Right ventricle myocardium superior (tissue), 1 donor: ENCODE measurements around the gene OAS1. TPM values are rescaled to one million over a fixed set of nuclear protein-coding genes. Genes with fewer than 3 reads are reported as not detected.
"Not testable (repeated sequence)": the region's sequence is repeated elsewhere in the genome, so short reads cannot be mapped to it uniquely, and the experiment has no call there.

Source experiments
- ATAC-seq: fragments of 200-7000 bp; cut with Tn5 transposase; one replicate; pipeline ENCODE4 v1.9.1; 2020; ENCODE audit warnings: mild to moderate bottlenecking; ENCODE audit not compliant: poor library complexity
- DNase-seq: peaks from one replicate; pipeline ENCODE4 v3.0.0-alpha.2; 2020
- intact Hi-C: fragments of 100-400 bp; cut with DNase I; formaldehyde crosslinking; loops from one replicate; pipeline ENCODE4 v1.11.2; 2022
- total RNA-seq: library from RNA; stranded (reverse); fragmentation: NEBNext Ultra II Directional; extraction: Animal tissue kit (Norgen Biotek cat#: 25700); gene quantifications from one replicate; pipeline ENCODE4 v1.2.1, GENCODE V29; 2021
- donor health status: DM: no; HTN: yes; CAD: no; lungs with severe emphysema.

The OAS1 gene
- total RNA-seq, 1 donor from 2014 or later, result 4.6 TPM

- intact Hi-C loops, result no loop called here
- no peak for ATAC-seq
These were observed 43.9 kb downstream of the OAS1 start for GRCh38 chr12:112950701-112951100.

GRCh38 chr12:112957125-112957524 lies 50.4 kb downstream of the OAS1 start:
- intact Hi-C loops, DNase-seq, ATAC-seq: not testable (repeated sequence)

More at GRCh38 chr12:112950701-112951100, 43.9 kb downstream of the OAS1 start:
- no peak for DNase-seq

GRCh38 chr12:112961074-112961473 lies 54.3 kb downstream of the OAS1 start:
- intact Hi-C loops, result no loop called here
- no peak for ATAC-seq
- DNase-seq, result no peak

GRCh38 chr12:112961536-112961935 lies 54.8 kb downstream of the OAS1 start:
- DNase-seq (no peak), ATAC-seq (no peak)
- intact Hi-C loops, result no loop called here

GRCh38 chr12:112962561-112962960 lies 55.8 kb downstream of the OAS1 start:
- DNase-seq (no peak), ATAC-seq (no peak)
- intact Hi-C loops, result no loop called here

GRCh38 chr12:112963227-112963861 lies 56.6 kb downstream of the OAS1 start:
- no peak for ATAC-seq
- DNase-seq, result no peak
- intact Hi-C loops, result no loop called here

- DNase-seq (no peak), ATAC-seq (no peak)
- intact Hi-C loops, result no loop called here
These were observed 57.4 kb downstream of the OAS1 start for GRCh38 chr12:112964067-112964670.

GRCh38 chr12:112964915-112965314 lies 58.2 kb downstream of the OAS1 start:
- DNase-seq (no peak), ATAC-seq (no peak)
- intact Hi-C loops, result no loop called here

- intact Hi-C loops, result no loop called here
- DNase-seq (no peak), ATAC-seq (no peak)
These were observed 58.9 kb downstream of the OAS1 start for GRCh38 chr12:112965643-112966042.

- DNase-seq, result no peak
- intact Hi-C loops, result no loop called here
- ATAC-seq, result no peak
These were observed 60.5 kb downstream of the OAS1 start for GRCh38 chr12:112967306-112967705.

GRCh38 chr12:112967858-112968257 lies 61.1 kb downstream of the OAS1 start:
- intact Hi-C loops, result no loop called here
- DNase-seq (no peak), ATAC-seq (no peak)

Other genes starting within 250 kb of the OAS1 start
- gene RPH3A, start 115.2 kb upstream of the OAS1 start, total RNA-seq, result not detected
- gene OAS3, start 31.5 kb downstream of the OAS1 start, total RNA-seq, result 5.1 TPM
- gene OAS2, start 71.6 kb downstream of the OAS1 start, total RNA-seq, result 3.7 TPM
- 1.6 TPM for gene DTX1, start 149.8 kb downstream of the OAS1 start, total RNA-seq
- not detected for gene RASAL1, start 228.8 kb downstream of the OAS1 start, total RNA-seq
- not detected for gene CFAP73, start 242.8 kb downstream of the OAS1 start, total RNA-seq